GM12878 (cell line): ENCODE measurements around the gene ELOF1. TPM values are rescaled to one million over a fixed set of nuclear protein-coding genes. Genes with fewer than 3 reads are reported as not detected.

Source experiments
- ATF7 ChIP-seq: fragments of 450-650 bp; IDR thresholded peaks from 2 replicates; pipeline ENCODE4 v1.6.1; 2016; ENCODE audit warnings: low read depth, mild to moderate bottlenecking
- CREB1 ChIP-seq: IDR thresholded peaks from 2 replicates; pipeline ENCODE4 v1.6.1; 2012; ENCODE audit warnings: low read depth, mild to moderate bottlenecking, inconsistent platforms
- CREM ChIP-seq: IDR thresholded peaks from 2 replicates; pipeline ENCODE4 v1.6.1; 2014; ENCODE audit warnings: antibody characterized with exemption, low read depth
- EGR1 ChIP-seq, 2 experiments: IDR thresholded peaks; 1 replicate in 1 of 2; 2 replicates in 1 of 2; pipeline ENCODE4 v1.6.1; 2011 to 2012; ENCODE audit warnings: low read depth in 2 of 2, low read length in 2 of 2, borderline replicate concordance in 1 of 2, mild to moderate bottlenecking in 1 of 2, moderate library complexity in 1 of 2
- ESRRA ChIP-seq: IDR thresholded peaks from 2 replicates; pipeline ENCODE4 v1.6.1; 2012; ENCODE audit warnings: mild to moderate bottlenecking, low read length, improper control_type of control experiment
- FOS ChIP-seq: IDR thresholded peaks from 3 replicates; pipeline ENCODE4 v1.6.1; 2011; ENCODE audit warnings: borderline replicate concordance; ENCODE audit not compliant: insufficient read length; ENCODE audit errors: extremely low read depth
- FOXK2 ChIP-seq: fragments of 450-650 bp; IDR thresholded peaks from 2 replicates; pipeline ENCODE4 v1.6.1; 2017; ENCODE audit warnings: mild to moderate bottlenecking, moderate library complexity
- IRF5 ChIP-seq: fragments of 450-650 bp; IDR thresholded peaks from 2 replicates; pipeline ENCODE4 v1.6.1; 2017; ENCODE audit warnings: borderline replicate concordance
- MLLT1 ChIP-seq: fragments of 450-650 bp; IDR thresholded peaks from 2 replicates; pipeline ENCODE4 v1.6.1; 2016; ENCODE audit warnings: mild to moderate bottlenecking
- MTA2 ChIP-seq: fragments of 450-650 bp; IDR thresholded peaks from 2 replicates; pipeline ENCODE4 v1.6.1; 2016; ENCODE audit warnings: low read depth, mild to moderate bottlenecking, moderate library complexity
- NFXL1 ChIP-seq: fragments of 450-650 bp; IDR thresholded peaks from 2 replicates; pipeline ENCODE4 v1.6.1; 2017; ENCODE audit warnings: antibody characterized with exemption, mild to moderate bottlenecking, borderline replicate concordance
- NR2C2 ChIP-seq: IDR thresholded peaks from 2 replicates; pipeline ENCODE4 v1.6.1; 2011; ENCODE audit warnings: borderline replicate concordance, low read depth; ENCODE audit not compliant: control insufficient read depth, insufficient read length
- POLR2A ChIP-seq: IDR thresholded peaks from 2 replicates; pipeline ENCODE4 v1.6.1; 2011; ENCODE audit warnings: low read depth, mild to moderate bottlenecking, low read length
- POLR2AphosphoS5 ChIP-seq: IDR thresholded peaks from 2 replicates; pipeline ENCODE4 v1.6.1; 2011; ENCODE audit warnings: mild to moderate bottlenecking, low read length, inconsistent platforms
- RELA ChIP-seq: fragments of 450-650 bp; IDR thresholded peaks from 2 replicates; pipeline ENCODE4 v1.8.0; 2014; ENCODE audit warnings: borderline replicate concordance; ENCODE audit not compliant: partially characterized antibody
- SMC3 ChIP-seq: IDR thresholded peaks from 2 replicates; pipeline ENCODE4 v1.6.1; 2011; ENCODE audit warnings: low read length, improper control_type of control experiment, borderline replicate concordance
- STAT1 ChIP-seq: fragments of 450-650 bp; conservative IDR thresholded peaks from 2 replicates; pipeline ENCODE4 v1.6.1; 2014; ENCODE audit warnings: antibody characterized with exemption, mild to moderate bottlenecking
- TCF12 ChIP-seq: IDR thresholded peaks from 2 replicates; pipeline ENCODE4 v1.6.1; 2011; ENCODE audit warnings: low read depth, mild to moderate bottlenecking, low read length
- TCF7 ChIP-seq: IDR thresholded peaks from 2 replicates; pipeline ENCODE4 v1.6.1; 2014; ENCODE audit warnings: antibody characterized with exemption, borderline replicate concordance
- YBX1 ChIP-seq: fragments of 450-650 bp; IDR thresholded peaks from 2 replicates; pipeline ENCODE4 v1.6.1; 2016; ENCODE audit warnings: antibody characterized with exemption
- YY1 ChIP-seq: IDR thresholded peaks from 2 replicates; pipeline ENCODE4 v1.6.1; 2011; ENCODE audit warnings: low read depth, mild to moderate bottlenecking, low read length
- ZNF207 ChIP-seq: fragments of 450-650 bp; IDR thresholded peaks from 2 replicates; pipeline ENCODE4 v1.6.1; 2014; ENCODE audit warnings: antibody characterized with exemption, mild to moderate bottlenecking, borderline replicate concordance
- ZNF622 ChIP-seq: fragments of 450-650 bp; IDR thresholded peaks from 2 replicates; pipeline ENCODE4 v1.6.1; 2017; ENCODE audit warnings: mild to moderate bottlenecking, inconsistent platforms
- ZSCAN29 ChIP-seq: fragments of 450-650 bp; IDR thresholded peaks from 2 replicates; pipeline ENCODE4 v1.6.1; 2017; ENCODE audit warnings: mild to moderate bottlenecking, moderate library complexity
- polyA plus RNA-seq, 11 experiments: library from polyadenylated mRNA; depleted of rRNA in 4 of 11; unstranded in 6 of 11; stranded (reverse) in 5 of 11; fragments of >200 nt; fragmentation: Nextera tagmentation in 4 of 11; fragmentation: Illumina TruSeq in 1 of 11; extraction: Ambion mirVana in 4 of 11; extraction: Trizol in 1 of 11; gene quantifications; 1 replicate in 1 of 11; 2 replicates in 10 of 11; pipeline versions ENCODE4 v1.2.1 to v1.2.3, GENCODE V29; 2011 to 2016; ENCODE audit warnings: inconsistent platforms in 2 of 11, missing spikeins in 2 of 11, low read depth in 1 of 11
- total RNA-seq, 4 experiments: library from RNA; depleted of rRNA in 3 of 4; stranded (reverse); fragments of >200 nt in 3 of 4; fragmentation: Illumina TruSeq in 1 of 4; extraction: Trizol in 1 of 4; gene quantifications; 2 replicates each; pipeline versions ENCODE4 v1.2.1 to v1.2.3, GENCODE V29; 2013 to 2021
- TF ChIP-seq, protein P1 (sequence below): fragments of 450-650 bp; formaldehyde crosslinking; IDR thresholded peaks from 2 replicates; pipeline ENCODE4 v1.4.0; 2020; ENCODE audit warnings: mild to moderate bottlenecking, moderate library complexity
- TF ChIP-seq, protein P2 (sequence below): fragments of 450-650 bp; conservative IDR thresholded peaks from 2 replicates; pipeline ENCODE4 v1.6.1; 2017; ENCODE audit warnings: mild to moderate bottlenecking, moderate library complexity

Gene ELOF1
- total and polyA plus RNA-seq, 10 of the 15 experiments (the other 5 are each of a cell fraction or from before 2014, with no cell fraction given) = 11.7 to 124 (median 92.9) TPM

DNA sequence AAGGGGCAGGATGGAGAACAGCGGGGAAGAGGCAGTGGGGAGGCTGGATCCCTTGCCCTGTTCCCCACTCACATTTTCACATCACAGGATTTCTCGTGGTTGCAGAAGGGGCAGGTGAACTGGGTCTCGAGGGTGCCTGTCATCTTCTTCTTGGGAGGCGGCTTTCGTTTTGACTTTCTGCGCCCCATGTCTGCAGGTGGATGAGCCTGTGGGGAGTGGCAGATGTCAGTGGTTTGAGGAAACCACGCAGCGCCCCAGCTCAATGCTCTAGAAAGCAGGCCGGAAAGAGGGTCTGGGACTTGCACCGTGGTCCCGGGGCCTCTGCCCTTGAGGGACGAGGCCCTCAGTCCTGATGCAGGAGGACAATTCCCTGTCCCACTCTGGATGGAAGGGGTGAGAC lies 4.9 kb downstream of the ELOF1 start (continued):
- TF ChIP-seq, protein P1, sequence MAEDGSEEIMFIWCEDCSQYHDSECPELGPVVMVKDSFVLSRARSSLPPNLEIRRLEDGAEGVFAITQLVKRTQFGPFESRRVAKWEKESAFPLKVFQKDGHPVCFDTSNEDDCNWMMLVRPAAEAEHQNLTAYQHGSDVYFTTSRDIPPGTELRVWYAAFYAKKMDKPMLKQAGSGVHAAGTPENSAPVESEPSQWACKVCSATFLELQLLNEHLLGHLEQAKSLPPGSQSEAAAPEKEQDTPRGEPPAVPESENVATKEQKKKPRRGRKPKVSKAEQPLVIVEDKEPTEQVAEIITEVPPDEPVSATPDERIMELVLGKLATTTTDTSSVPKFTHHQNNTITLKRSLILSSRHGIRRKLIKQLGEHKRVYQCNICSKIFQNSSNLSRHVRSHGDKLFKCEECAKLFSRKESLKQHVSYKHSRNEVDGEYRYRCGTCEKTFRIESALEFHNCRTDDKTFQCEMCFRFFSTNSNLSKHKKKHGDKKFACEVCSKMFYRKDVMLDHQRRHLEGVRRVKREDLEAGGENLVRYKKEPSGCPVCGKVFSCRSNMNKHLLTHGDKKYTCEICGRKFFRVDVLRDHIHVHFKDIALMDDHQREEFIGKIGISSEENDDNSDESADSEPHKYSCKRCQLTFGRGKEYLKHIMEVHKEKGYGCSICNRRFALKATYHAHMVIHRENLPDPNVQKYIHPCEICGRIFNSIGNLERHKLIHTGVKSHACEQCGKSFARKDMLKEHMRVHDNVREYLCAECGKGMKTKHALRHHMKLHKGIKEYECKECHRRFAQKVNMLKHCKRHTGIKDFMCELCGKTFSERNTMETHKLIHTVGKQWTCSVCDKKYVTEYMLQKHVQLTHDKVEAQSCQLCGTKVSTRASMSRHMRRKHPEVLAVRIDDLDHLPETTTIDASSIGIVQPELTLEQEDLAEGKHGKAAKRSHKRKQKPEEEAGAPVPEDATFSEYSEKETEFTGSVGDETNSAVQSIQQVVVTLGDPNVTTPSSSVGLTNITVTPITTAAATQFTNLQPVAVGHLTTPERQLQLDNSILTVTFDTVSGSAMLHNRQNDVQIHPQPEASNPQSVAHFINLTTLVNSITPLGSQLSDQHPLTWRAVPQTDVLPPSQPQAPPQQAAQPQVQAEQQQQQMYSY = no peak
- no peak for TF ChIP-seq TCF7
- no peak for TF ChIP-seq ZNF622
- peak; percentile 38; the same call in 1 of the 2 replicates for TF ChIP-seq YY1
- no peak for TF ChIP-seq RELA
- TF ChIP-seq MLLT1 = no peak
- no peak for TF ChIP-seq NFXL1
- no peak for TF ChIP-seq IRF5
- TF ChIP-seq MTA2 = peak; percentile 49; the same call in 1 of the 2 replicates
- TF ChIP-seq ESRRA = no peak
- no peak for TF ChIP-seq POLR2A
- TF ChIP-seq, protein P2, sequence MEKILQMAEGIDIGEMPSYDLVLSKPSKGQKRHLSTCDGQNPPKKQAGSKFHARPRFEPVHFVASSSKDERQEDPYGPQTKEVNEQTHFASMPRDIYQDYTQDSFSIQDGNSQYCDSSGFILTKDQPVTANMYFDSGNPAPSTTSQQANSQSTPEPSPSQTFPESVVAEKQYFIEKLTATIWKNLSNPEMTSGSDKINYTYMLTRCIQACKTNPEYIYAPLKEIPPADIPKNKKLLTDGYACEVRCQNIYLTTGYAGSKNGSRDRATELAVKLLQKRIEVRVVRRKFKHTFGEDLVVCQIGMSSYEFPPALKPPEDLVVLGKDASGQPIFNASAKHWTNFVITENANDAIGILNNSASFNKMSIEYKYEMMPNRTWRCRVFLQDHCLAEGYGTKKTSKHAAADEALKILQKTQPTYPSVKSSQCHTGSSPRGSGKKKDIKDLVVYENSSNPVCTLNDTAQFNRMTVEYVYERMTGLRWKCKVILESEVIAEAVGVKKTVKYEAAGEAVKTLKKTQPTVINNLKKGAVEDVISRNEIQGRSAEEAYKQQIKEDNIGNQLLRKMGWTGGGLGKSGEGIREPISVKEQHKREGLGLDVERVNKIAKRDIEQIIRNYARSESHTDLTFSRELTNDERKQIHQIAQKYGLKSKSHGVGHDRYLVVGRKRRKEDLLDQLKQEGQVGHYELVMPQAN = no peak
- TF ChIP-seq EGR1 (IDR thresholded peaks at IDR 0.05; ENCODE audit: borderline replicate concordance in 1 of 2, low read depth in 2 of 2, low read length in 2 of 2) = no peak
- TF ChIP-seq STAT1 = no peak
- no peak for TF ChIP-seq YBX1
- no peak for TF ChIP-seq ZNF207
- no peak for TF ChIP-seq NR2C2
- peak; percentile 96 for TF ChIP-seq TCF12
- peak; percentile 63 for TF ChIP-seq CREM
- 0 out of 2 replicates have a peak, but pooled peaks have one; percentile 22 for TF ChIP-seq CREB1
- TF ChIP-seq FOXK2 = no peak
- TF ChIP-seq SMC3 = no peak
- no peak for TF ChIP-seq ZSCAN29
- TF ChIP-seq POLR2AphosphoS5 = no peak
- TF ChIP-seq FOS = no peak
- TF ChIP-seq ATF7 = peak; percentile 27; the same call in 1 of the 2 replicates
